ENCODE measurements around the gene GLCE.

DNA sequence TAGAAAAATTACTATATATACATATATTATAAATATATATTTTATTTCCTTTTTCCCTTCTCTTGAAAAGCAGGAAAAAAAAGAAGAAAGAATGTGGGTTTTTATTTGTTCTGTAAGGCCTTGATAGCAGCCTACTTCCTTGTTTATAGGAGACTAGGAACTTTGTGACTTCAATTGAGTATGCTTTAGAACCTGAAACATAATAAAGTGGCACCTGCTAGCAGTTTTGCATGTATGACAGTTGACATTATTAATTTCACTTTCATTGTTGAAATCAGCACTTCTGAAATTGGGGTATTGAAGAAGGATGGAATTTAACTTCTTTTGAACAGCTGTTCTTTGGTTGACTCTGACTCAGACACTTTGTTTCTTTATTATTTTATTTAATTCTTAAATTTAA is 56.9 kb downstream of the GLCE start:
- TF ChIP-seq, protein P1, sequence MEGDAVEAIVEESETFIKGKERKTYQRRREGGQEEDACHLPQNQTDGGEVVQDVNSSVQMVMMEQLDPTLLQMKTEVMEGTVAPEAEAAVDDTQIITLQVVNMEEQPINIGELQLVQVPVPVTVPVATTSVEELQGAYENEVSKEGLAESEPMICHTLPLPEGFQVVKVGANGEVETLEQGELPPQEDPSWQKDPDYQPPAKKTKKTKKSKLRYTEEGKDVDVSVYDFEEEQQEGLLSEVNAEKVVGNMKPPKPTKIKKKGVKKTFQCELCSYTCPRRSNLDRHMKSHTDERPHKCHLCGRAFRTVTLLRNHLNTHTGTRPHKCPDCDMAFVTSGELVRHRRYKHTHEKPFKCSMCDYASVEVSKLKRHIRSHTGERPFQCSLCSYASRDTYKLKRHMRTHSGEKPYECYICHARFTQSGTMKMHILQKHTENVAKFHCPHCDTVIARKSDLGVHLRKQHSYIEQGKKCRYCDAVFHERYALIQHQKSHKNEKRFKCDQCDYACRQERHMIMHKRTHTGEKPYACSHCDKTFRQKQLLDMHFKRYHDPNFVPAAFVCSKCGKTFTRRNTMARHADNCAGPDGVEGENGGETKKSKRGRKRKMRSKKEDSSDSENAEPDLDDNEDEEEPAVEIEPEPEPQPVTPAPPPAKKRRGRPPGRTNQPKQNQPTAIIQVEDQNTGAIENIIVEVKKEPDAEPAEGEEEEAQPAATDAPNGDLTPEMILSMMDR (IDR thresholded peaks at IDR 0.05; ENCODE audit: low read length) = no peak
- TF ChIP-seq EZH2 (IDR thresholded peaks at IDR 0.05; ENCODE audit: borderline replicate concordance, low read length) = no peak
